GM18867 (cell line): ENCODE results near the gene CAPSL.
"Not testable (repeated sequence)": the region's sequence is repeated elsewhere in the genome, so short reads cannot be mapped to it uniquely, and the experiment has no call there.

Experiments used
- ATAC-seq: cut with Tn5 transposase; IDR thresholded peaks from one replicate; pipeline ENCODE4 v1.9.1; 2021; ENCODE audit warnings: mild to moderate bottlenecking, moderate library complexity; ENCODE audit not compliant: unreplicated experiment

Gene CAPSL

DNA sequence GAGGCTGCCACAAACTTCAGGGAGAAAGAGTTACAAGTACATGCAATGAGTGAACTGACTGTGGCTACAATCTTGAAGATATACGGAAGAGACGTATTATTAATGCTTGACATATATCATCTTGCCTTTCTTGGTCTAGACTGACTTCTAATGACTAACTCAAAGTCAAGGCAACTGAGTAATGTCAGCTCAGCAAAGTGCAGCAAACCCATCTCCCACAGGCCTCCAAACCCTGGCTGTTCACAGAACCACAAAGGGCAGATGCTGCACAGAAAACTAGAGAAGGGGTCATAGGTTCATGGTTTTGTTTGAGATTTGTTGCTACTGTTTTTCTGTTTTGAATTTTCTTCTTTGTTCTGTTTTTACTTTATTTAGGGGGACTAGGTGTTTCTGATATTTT, 60.8 kb downstream of the CAPSL start:
- no peak for ATAC-seq

- no peak for ATAC-seq
These were observed 61.5 kb downstream of the CAPSL start for GRCh38 chr5:35876922-35877321.

DNA sequence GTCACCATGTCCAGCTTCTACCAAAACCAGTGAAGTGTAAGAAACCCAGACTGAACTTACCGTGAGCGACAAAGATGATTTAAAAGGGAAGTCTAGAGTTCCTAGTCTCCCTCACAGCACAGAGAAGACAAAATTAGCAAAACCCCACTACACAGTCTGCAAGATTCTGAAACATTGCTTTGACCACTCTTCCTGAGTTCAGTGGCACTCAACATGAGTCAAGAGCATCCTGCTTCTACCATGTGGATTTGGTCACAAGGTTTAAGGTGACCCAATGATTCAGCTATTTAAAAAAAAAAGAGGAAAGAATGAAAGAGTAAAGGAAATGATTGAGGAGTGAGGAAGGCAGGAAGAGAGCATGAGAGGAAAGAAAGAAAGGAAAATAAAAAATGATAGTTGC, 62.0 kb downstream of the CAPSL start:
- ATAC-seq: no peak

- no peak for ATAC-seq
These were observed 67.8 kb downstream of the CAPSL start for GRCh38 chr5:35870605-35871004.

- ATAC-seq: no peak
These were observed 68.6 kb downstream of the CAPSL start for GRCh38 chr5:35869685-35870277.

GRCh38 chr5:35867998-35868397, 70.4 kb downstream of the CAPSL start:
- no peak for ATAC-seq

GRCh38 chr5:35863159-35863558, 75.3 kb downstream of the CAPSL start:
- peak; percentile 90 for ATAC-seq

DNA sequence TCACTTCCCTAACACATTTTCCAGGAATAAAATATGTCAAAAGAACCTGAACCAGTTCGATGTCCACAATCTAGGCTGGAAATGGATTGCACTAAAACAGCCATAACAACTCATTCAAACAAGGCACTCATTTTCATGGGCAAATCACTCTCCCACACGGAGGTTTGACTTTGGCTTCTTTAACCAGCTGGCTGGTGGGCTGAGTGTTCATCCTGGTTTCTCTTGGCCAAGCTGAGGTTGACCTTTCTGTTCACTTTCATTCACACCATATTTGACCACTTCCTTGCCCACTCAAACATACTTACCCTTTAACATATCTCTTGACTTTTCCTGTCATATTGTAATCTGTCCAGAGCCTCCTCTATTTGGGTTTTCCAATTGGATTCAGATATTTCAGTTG, 76.3 kb downstream of the CAPSL start:
- ATAC-seq: no peak

DNA sequence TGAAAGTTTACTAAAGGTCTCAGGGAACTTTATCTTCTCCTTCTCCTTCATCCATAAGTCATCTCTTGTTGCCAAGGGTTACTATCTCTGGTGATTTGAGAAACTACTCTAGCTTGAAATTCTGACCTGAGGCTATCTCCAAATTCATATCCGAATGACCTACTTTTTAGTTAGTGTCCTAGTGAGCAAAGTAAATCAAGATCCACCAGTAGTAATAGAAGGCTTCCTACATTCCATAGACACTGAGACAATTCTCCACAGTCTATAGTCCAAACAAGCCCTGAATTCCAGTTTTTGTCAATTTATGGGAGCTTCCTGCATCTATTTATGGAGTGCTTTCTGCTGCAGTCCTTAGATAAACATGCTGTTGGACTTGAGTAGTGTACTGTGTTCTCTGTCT, 76.7 kb downstream of the CAPSL start:
- ATAC-seq: no peak

DNA sequence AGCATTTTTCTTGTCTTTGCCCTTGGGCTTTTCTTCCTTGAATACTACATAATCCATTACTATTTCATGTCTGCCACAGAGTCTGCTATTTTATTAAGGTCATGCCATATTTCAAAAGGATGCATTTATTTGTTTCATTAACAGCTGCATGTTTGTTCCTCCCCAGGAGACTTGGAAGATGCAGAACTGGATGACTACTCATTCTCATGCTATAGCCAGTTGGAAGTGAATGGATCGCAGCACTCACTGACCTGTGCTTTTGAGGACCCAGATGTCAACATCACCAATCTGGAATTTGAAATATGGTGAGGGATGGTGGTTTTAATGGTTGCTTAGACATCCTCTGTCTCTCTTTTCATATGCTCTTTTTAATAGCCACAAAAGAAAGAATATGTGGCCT, 77.7 kb downstream of the CAPSL start:
- ATAC-seq: no peak

- no peak for ATAC-seq
These were observed 79.2 kb downstream of the CAPSL start for GRCh38 chr5:35859101-35859661.

GRCh38 chr5:35857606-35858205, 80.7 kb downstream of the CAPSL start:
- ATAC-seq: no peak

DNA sequence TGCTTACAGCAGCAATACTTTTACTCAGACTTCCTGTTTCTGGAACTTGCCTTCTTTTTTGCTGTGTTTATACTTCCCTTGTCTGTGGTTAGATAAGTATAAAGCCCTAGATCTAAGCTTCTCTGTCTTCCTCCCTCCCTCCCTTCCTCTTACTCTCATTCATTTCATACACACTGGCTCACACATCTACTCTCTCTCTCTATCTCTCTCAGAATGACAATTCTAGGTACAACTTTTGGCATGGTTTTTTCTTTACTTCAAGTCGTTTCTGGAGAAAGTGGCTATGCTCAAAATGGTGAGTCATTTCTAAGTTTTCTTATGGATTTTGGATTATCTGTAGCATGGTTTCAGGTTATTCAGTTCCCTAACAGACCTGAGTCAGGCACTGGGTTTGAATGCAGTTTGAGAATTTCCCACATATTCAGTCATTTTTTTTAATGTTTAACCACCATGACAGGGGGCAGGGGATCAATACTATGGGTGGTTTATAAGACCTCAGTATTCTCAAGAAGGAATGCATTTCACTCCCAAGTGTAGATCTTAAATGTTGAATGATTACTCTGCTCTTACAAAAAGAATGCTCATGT, 81.6 kb downstream of the CAPSL start, which contains the start of gene IL7R:
Gene IL7R, plus strand, starts transcription at position 127 of the 587 bp plus-strand sequence. Its CDS starts 87 bp downstream, at position 214.
- ATAC-seq: peak; percentile 50

- not testable (repeated sequence) for ATAC-seq
These were observed 82.1 kb downstream of the CAPSL start for GRCh38 chr5:35856186-35856764.

GRCh38 chr5:35855187-35855586, 83.2 kb downstream of the CAPSL start:
- no peak for ATAC-seq
